Measurements from ENCODE around the gene ZNRF3.

Gene ZNRF3

GRCh38 chr22:29106839-29107238 lies 223.5 kb downstream of the ZNRF3 start:
- H3K36me3 ChIP-seq (ENCODE audit: insufficient read depth, low read length): no peaks in the 10 kb centered on the region
- H3K9ac ChIP-seq (ENCODE audit: low read depth, low read length): no peak overlapping the region
- no peaks in the 10 kb centered on the region for H3K9me3 ChIP-seq (ENCODE audit: insufficient read depth, low read depth, low read length)
- WGBS: 38% methylated on average over 3 of the region's 4 CpGs
- no peak overlapping the region for H3K4me3 ChIP-seq (ENCODE audit: low read length)
- no peak overlapping the region for H3K27ac ChIP-seq (ENCODE audit: low read depth, low read length)
- no peaks in the 10 kb centered on the region for H3K27me3 ChIP-seq (ENCODE audit: insufficient read depth, low read length)
- H3K4me1 ChIP-seq (ENCODE audit: insufficient read depth, low read length): peaks cover 5% of the 10 kb centered on the region; the same call in 1 of the 2 replicates
